ENCODE data around the gene KCNE2.
"Not testable (repeated sequence)": the region's sequence is repeated elsewhere in the genome, so short reads cannot be mapped to it uniquely, and the experiment has no call there.

KCNE2 gene

DNA sequence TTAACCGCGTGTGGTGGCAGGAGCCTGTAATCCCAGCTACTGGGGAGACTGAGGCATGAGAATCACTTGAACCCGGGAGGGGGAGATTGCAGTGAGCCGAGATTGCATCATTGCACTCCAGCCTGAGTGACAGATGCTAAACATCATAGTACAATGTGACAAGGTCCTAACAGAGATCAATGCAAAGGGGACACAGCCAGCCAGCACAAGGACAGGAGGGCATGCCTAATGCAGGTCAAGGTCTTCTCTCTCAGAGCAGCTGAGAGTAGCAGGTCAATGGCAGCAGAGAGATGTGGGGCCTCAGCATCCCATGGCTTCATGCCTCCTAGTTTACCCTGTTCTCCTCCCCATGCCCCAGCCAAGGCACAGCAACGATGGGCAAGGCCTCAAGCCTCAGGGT is 8.5 kb downstream of the KCNE2 start:
- WGBS (ENCODE audit: insufficient coverage), result 97% methylated on average over 4 of the region's 5 CpGs
- peaks cover 0 to 2% (median 0%) of the 10 kb centered on the region in 5 experiments for H3K27me3 ChIP-seq (replicated peaks in 2 of 5; ENCODE audit: control insufficient read depth in 4 of 5, insufficient read depth in 5 of 5, low read length in 4 of 5)
- no peak overlapping the region for H3K4me3 ChIP-seq (ENCODE audit: control insufficient read depth in 1 of 7, extremely low read depth in 1 of 7, insufficient read depth in 4 of 7, low read depth in 2 of 7, low read length in 6 of 7)
- H3K27ac ChIP-seq (ENCODE audit: insufficient read depth in 1 of 2, low read depth in 1 of 2, low read length in 2 of 2, poor library complexity in 1 of 2, severe bottlenecking in 2 of 2), result no peak overlapping the region
- ChIA-PET CTCF (no interaction called here), POLR2A (no interaction called here)
- H3K9me3 ChIP-seq (ENCODE audit: control extremely low read depth in 1 of 5, control insufficient read depth in 4 of 5, insufficient read depth in 2 of 5, low read depth in 1 of 5, low read length in 4 of 5), result no peaks in the 10 kb centered on the region
- no peaks in the 10 kb centered on the region for H3K36me3 ChIP-seq (ENCODE audit: control insufficient read depth in 4 of 4, insufficient read depth in 4 of 4, low read length in 3 of 4)
- no peak for DNase-seq
- H3K4me1 ChIP-seq (ENCODE audit: control extremely low read depth in 1 of 4, control insufficient read depth in 4 of 4, insufficient read depth in 4 of 4, low read length in 3 of 4), result peaks cover 0 to 4% (median 0%) of the 10 kb centered on the region in 4 experiments

DNA sequence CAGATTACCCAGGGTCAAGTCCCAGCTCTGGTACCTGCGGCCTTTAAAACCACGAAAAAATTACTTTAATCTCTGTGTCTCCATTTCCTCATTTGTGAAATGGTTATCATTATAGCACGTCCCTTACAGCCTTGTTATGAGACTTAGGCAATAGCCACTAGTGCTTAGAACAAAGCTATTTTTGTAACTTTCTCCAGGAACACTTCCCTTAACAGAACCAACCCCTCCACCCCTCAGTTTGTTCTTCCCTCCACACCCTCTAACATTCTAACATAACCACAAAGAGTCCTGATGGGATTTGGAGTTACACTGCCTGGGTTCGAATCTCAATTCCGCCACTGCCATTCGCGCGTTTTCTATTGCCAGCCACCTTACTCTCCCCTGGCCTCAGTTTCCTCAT is 10.7 kb downstream of the KCNE2 start:
- DNase-seq; H3K36me3 ChIP-seq (ENCODE audit: control insufficient read depth in 4 of 4, insufficient read depth in 4 of 4, low read length in 3 of 4); H3K4me1 ChIP-seq (ENCODE audit: control extremely low read depth in 1 of 4, control insufficient read depth in 4 of 4, insufficient read depth in 4 of 4, low read length in 3 of 4); CTCF ChIA-PET; H3K27me3 ChIP-seq (replicated peaks in 2 of 5; ENCODE audit: control insufficient read depth in 4 of 5, insufficient read depth in 5 of 5, low read length in 4 of 5); POLR2A ChIA-PET; H3K4me3 ChIP-seq (ENCODE audit: control insufficient read depth in 1 of 7, extremely low read depth in 1 of 7, insufficient read depth in 4 of 7, low read depth in 2 of 7, low read length in 6 of 7); H3K27ac ChIP-seq (ENCODE audit: insufficient read depth in 1 of 2, low read depth in 1 of 2, low read length in 2 of 2, poor library complexity in 1 of 2, severe bottlenecking in 2 of 2); H3K9me3 ChIP-seq (ENCODE audit: control extremely low read depth in 1 of 5, control insufficient read depth in 4 of 5, insufficient read depth in 2 of 5, low read depth in 1 of 5, low read length in 4 of 5): not testable (repeated sequence)
- WGBS (ENCODE audit: insufficient coverage), result no CpG with 5 or more reads among the region's 8 CpGs

DNA sequence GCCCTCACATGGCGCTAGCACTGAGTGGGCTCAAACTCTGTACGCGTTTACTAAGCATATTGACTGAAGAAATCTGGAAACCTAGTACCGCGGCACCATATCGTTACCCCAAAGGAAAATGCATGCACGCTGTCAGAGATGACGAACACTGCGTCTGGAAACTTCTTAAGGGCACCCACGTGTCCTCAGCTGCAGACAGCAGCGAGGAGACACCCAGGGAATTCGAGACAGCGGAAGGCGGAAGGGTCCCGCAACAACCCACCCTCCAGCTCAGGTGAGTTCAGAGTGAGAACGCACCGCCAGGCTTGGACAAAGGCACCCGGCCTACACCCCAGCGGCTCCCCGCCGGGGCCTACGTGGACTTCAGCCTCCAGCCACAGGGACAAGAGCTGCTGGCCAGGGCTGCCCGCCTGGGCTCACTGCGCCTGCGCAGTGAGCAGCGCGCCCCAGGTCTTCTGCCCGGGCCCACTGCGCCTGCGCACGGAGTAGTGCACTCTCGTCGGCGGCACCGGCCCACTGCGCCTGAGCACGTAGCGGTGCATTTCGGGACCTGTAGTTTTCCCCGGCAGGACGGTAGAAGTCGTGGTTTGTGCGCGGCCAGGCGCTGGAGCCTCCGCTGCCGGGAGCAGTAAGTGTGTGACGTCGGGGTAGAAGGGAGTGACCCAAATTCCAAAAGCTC is 11.3 kb downstream of the KCNE2 start, which contains the start of gene SMIM11:
Gene SMIM11, plus strand, starts transcription at position 568 of the 679 bp plus-strand sequence. CDS start 3,998 bp downstream, outside the sequence.
- CTCF ChIA-PET; DNase-seq; H3K4me3 ChIP-seq (ENCODE audit: control insufficient read depth in 1 of 7, extremely low read depth in 1 of 7, insufficient read depth in 4 of 7, low read depth in 2 of 7, low read length in 6 of 7); H3K27me3 ChIP-seq (replicated peaks in 2 of 5; ENCODE audit: control insufficient read depth in 4 of 5, insufficient read depth in 5 of 5, low read length in 4 of 5); H3K4me1 ChIP-seq (ENCODE audit: control extremely low read depth in 1 of 4, control insufficient read depth in 4 of 4, insufficient read depth in 4 of 4, low read length in 3 of 4); POLR2A ChIA-PET; H3K9me3 ChIP-seq (ENCODE audit: control extremely low read depth in 1 of 5, control insufficient read depth in 4 of 5, insufficient read depth in 2 of 5, low read depth in 1 of 5, low read length in 4 of 5); H3K27ac ChIP-seq (ENCODE audit: insufficient read depth in 1 of 2, low read depth in 1 of 2, low read length in 2 of 2, poor library complexity in 1 of 2, severe bottlenecking in 2 of 2); H3K36me3 ChIP-seq (ENCODE audit: control insufficient read depth in 4 of 4, insufficient read depth in 4 of 4, low read length in 3 of 4): not testable (repeated sequence)
- WGBS (ENCODE audit: insufficient coverage), result no CpG with 5 or more reads among the region's 49 CpGs

DNA sequence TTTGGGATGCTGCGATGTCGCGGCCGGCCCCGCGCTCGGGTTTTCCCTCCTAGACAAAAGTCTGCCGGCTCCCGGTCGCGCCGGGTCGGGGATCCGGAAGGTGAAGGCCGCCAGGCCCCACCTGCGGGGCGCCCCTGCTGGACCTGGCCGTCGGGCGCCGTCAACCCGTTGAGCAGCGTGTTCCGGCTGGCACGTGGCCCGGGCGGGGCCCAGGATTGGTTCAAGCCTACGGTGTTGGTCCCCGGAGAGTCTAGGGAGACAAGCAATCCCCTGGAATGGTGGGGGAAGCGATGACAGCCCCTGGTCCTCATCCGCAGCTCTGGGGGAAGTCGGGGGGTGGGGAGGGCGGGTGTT is 11.8 kb downstream of the KCNE2 start:
- H3K27ac ChIP-seq (ENCODE audit: insufficient read depth in 1 of 2, low read depth in 1 of 2, low read length in 2 of 2, poor library complexity in 1 of 2, severe bottlenecking in 2 of 2); H3K27me3 ChIP-seq (replicated peaks in 2 of 5; ENCODE audit: control insufficient read depth in 4 of 5, insufficient read depth in 5 of 5, low read length in 4 of 5); DNase-seq; CTCF ChIA-PET; H3K36me3 ChIP-seq (ENCODE audit: control insufficient read depth in 4 of 4, insufficient read depth in 4 of 4, low read length in 3 of 4); H3K9me3 ChIP-seq (ENCODE audit: control extremely low read depth in 1 of 5, control insufficient read depth in 4 of 5, insufficient read depth in 2 of 5, low read depth in 1 of 5, low read length in 4 of 5); POLR2A ChIA-PET; H3K4me1 ChIP-seq (ENCODE audit: control extremely low read depth in 1 of 4, control insufficient read depth in 4 of 4, insufficient read depth in 4 of 4, low read length in 3 of 4); H3K4me3 ChIP-seq (ENCODE audit: control insufficient read depth in 1 of 7, extremely low read depth in 1 of 7, insufficient read depth in 4 of 7, low read depth in 2 of 7, low read length in 6 of 7): not testable (repeated sequence)
- WGBS (ENCODE audit: insufficient coverage), result no CpG with 5 or more reads among the region's 33 CpGs

DNA sequence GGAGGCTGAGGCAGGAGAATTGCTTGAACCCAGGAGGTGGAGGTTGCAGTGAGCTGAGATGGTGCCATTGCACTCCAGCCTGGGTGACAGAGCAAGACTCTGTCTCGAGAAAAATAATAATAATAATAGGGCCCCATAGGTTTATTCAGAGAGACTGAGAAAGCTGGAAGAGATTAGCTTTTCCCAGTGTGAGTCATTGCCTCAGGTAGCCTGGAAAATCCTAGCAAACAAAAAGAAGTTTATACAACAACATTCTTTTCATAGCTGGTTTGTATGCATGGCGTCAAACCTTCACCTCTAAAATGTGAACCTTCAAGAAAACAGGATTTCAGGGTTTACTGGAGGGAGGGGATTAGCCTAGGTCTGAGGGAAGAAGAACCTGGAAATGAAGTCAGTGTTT is 19.3 kb downstream of the KCNE2 start:
- DNase-seq; H3K27me3 ChIP-seq (replicated peaks in 2 of 5; ENCODE audit: control insufficient read depth in 4 of 5, insufficient read depth in 5 of 5, low read length in 4 of 5); H3K4me3 ChIP-seq (ENCODE audit: control insufficient read depth in 1 of 7, extremely low read depth in 1 of 7, insufficient read depth in 4 of 7, low read depth in 2 of 7, low read length in 6 of 7); H3K9me3 ChIP-seq (ENCODE audit: control extremely low read depth in 1 of 5, control insufficient read depth in 4 of 5, insufficient read depth in 2 of 5, low read depth in 1 of 5, low read length in 4 of 5); H3K4me1 ChIP-seq (ENCODE audit: control extremely low read depth in 1 of 4, control insufficient read depth in 4 of 4, insufficient read depth in 4 of 4, low read length in 3 of 4); POLR2A ChIA-PET; H3K27ac ChIP-seq (ENCODE audit: insufficient read depth in 1 of 2, low read depth in 1 of 2, low read length in 2 of 2, poor library complexity in 1 of 2, severe bottlenecking in 2 of 2); H3K36me3 ChIP-seq (ENCODE audit: control insufficient read depth in 4 of 4, insufficient read depth in 4 of 4, low read length in 3 of 4); CTCF ChIA-PET: not testable (repeated sequence)
- no CpG with 5 or more reads among the region's 2 CpGs for WGBS (ENCODE audit: insufficient coverage)

DNA sequence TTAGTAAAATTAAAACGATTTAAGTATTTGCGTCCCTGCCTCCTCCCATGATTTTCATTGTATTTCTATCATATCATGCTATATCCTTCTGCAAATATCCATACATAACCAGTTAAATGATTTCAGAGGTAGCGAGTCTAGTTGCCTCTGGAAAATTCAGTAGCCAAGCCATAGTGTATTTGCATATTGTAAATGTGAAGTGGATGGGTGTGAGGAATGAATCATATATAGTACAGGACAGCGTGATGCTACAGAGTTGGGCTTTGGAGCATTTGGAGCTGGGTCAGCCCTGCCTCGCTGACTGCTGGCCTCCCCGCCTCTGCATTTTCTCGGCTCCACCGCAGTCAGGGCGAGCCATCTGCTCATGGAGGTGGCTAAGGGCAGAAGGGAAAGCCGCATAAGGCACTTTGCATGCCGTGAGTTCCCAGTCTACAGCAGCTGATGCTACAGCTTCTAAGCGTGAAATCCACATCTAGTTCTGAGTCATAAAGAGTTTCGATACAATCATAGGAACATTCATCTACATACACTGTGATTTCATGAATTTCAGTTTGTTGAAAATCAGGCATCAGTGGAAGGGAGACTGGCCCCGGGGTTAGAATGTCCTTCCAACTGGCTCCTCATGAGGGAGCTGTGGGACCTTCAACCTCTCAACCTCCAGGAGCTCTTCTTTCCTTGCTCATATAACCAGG is 20.1 kb downstream of the KCNE2 start:
- WGBS (ENCODE audit: insufficient coverage), result no CpG with 5 or more reads among the region's 14 CpGs
- H3K27ac ChIP-seq (ENCODE audit: insufficient read depth in 1 of 2, low read depth in 1 of 2, low read length in 2 of 2, poor library complexity in 1 of 2, severe bottlenecking in 2 of 2); H3K27me3 ChIP-seq (replicated peaks in 2 of 5; ENCODE audit: control insufficient read depth in 4 of 5, insufficient read depth in 5 of 5, low read length in 4 of 5); H3K4me1 ChIP-seq (ENCODE audit: control extremely low read depth in 1 of 4, control insufficient read depth in 4 of 4, insufficient read depth in 4 of 4, low read length in 3 of 4); POLR2A ChIA-PET; H3K4me3 ChIP-seq (ENCODE audit: control insufficient read depth in 1 of 7, extremely low read depth in 1 of 7, insufficient read depth in 4 of 7, low read depth in 2 of 7, low read length in 6 of 7); DNase-seq; H3K9me3 ChIP-seq (ENCODE audit: control extremely low read depth in 1 of 5, control insufficient read depth in 4 of 5, insufficient read depth in 2 of 5, low read depth in 1 of 5, low read length in 4 of 5); CTCF ChIA-PET; H3K36me3 ChIP-seq (ENCODE audit: control insufficient read depth in 4 of 4, insufficient read depth in 4 of 4, low read length in 3 of 4): not testable (repeated sequence)

DNA sequence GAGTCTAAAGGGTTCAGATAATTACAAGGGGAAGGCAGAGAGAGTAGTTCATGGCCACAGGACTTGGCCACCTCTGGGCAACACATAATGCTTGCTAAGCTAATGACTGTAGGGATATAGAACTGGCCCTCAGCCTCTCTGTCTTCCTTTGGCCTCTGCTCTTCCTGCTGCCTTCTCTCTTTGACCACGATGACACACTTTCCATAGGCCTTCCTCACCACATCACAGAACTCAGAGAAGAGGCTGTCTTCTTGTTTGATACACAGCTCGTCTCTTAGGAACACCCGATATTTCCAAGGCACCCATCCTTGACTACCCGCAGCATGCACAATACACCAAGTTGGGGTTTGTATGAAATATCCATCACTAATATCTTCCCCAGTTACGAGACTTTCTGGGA is 36.7 kb downstream of the KCNE2 start:
- DNase-seq; H3K4me3 ChIP-seq (ENCODE audit: control insufficient read depth in 1 of 7, extremely low read depth in 1 of 7, insufficient read depth in 4 of 7, low read depth in 2 of 7, low read length in 6 of 7); H3K27me3 ChIP-seq (replicated peaks in 2 of 5; ENCODE audit: control insufficient read depth in 4 of 5, insufficient read depth in 5 of 5, low read length in 4 of 5); CTCF ChIA-PET; H3K4me1 ChIP-seq (ENCODE audit: control extremely low read depth in 1 of 4, control insufficient read depth in 4 of 4, insufficient read depth in 4 of 4, low read length in 3 of 4); H3K27ac ChIP-seq (ENCODE audit: insufficient read depth in 1 of 2, low read depth in 1 of 2, low read length in 2 of 2, poor library complexity in 1 of 2, severe bottlenecking in 2 of 2); H3K36me3 ChIP-seq (ENCODE audit: control insufficient read depth in 4 of 4, insufficient read depth in 4 of 4, low read length in 3 of 4); POLR2A ChIA-PET; H3K9me3 ChIP-seq (ENCODE audit: control extremely low read depth in 1 of 5, control insufficient read depth in 4 of 5, insufficient read depth in 2 of 5, low read depth in 1 of 5, low read length in 4 of 5): not testable (repeated sequence)
- WGBS (ENCODE audit: insufficient coverage), result no CpG with 5 or more reads among the region's 5 CpGs
